ENCODE data around the gene TMEM72.

The TMEM72 gene

DNA sequence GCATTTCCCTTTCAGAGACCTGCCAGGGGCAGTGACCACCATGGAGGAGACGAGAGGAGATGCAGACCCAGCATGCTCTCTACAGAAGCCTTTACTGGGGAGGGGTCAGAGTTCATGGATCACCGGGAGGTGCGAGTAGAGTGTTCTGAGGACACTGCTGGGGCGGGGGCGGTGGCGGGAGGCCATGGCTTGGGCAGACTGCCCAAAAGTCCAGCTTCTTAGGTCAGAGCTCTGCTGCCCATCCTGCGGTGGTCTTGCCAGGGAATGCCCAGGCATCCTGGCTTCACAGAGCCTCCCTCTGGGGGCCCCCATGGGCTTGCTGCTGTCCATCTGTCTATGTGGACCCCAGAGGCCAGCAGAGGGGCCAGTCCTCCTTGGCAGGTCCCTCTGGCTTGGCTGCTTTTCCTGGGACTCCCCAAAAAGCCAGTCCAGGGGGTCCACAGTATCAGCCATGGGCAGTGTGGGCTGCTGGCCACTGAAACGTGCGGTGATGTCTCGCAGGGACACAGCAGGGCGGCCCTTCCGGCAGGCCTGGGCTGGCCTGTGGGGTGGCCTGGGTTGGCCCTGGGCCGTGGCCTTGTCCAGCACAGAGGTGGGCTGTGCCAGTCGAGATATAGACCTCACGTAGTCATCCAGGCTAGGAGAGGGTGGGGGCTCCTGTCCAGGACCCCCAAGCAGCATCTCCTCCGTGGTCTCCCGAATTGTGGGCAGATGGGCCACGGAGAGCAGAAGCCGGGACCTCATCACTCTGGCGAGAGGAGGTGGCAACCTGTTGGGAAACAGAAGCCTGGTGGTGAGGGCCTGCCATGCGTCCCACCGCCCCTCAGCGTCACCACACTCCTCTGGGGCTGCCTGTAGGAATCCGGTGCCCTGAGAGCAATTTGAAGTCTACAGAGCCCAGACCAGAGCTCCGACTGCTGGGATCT is 66.4 kb downstream of the TMEM72 start:
- Mint-ChIP-seq H3K36me3 (ENCODE audit: insufficient read depth) (no peaks in the 10 kb centered on the region), H3K27me3 (no peaks in the 10 kb centered on the region)

DNA sequence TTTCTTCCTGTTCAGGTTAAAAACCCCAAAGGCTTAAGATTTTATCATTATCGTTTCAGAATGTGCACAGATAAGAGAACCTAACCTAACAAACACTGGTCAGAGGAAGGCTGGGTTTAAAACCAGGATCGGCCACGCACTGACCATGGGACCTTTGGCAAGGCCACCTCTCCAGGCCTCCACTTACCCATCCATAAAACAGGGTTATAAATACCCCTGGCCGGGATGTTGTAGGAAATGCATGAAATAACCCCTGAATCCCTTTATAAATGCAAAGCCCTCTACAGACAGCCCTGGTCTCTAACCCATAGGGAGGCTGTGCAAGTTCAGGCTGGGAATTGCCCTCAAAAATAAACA is 67.1 kb downstream of the TMEM72 start:
- H3K9me3 Mint-ChIP-seq: no peaks in the 10 kb centered on the region
- no peaks in the 10 kb centered on the region for H3K36me3 Mint-ChIP-seq (ENCODE audit: insufficient read depth)
- DNase-seq: no peak
- H3K27me3 Mint-ChIP-seq: no peaks in the 10 kb centered on the region
- peaks cover 0 to 7% of the 10 kb centered on the region in 2 donors for H3K4me1 Mint-ChIP-seq (ENCODE audit: low read depth in 2 of 2)
- no peak overlapping the region for H3K4me3 Mint-ChIP-seq
- no peak for ATAC-seq (replicated peaks)
- H3K27ac Mint-ChIP-seq: no peak overlapping the region

More for the DNA sequence above, 66.4 kb downstream of the TMEM72 start:
- no peak for ATAC-seq (replicated peaks)
- peaks cover 0 to 7% of the 10 kb centered on the region in 2 donors for H3K4me1 Mint-ChIP-seq (ENCODE audit: low read depth in 2 of 2)
- H3K9me3 Mint-ChIP-seq: no peaks in the 10 kb centered on the region
- no peak overlapping the region for H3K4me3 Mint-ChIP-seq
- no peak for DNase-seq
- H3K27ac Mint-ChIP-seq: no peak overlapping the region

DNA sequence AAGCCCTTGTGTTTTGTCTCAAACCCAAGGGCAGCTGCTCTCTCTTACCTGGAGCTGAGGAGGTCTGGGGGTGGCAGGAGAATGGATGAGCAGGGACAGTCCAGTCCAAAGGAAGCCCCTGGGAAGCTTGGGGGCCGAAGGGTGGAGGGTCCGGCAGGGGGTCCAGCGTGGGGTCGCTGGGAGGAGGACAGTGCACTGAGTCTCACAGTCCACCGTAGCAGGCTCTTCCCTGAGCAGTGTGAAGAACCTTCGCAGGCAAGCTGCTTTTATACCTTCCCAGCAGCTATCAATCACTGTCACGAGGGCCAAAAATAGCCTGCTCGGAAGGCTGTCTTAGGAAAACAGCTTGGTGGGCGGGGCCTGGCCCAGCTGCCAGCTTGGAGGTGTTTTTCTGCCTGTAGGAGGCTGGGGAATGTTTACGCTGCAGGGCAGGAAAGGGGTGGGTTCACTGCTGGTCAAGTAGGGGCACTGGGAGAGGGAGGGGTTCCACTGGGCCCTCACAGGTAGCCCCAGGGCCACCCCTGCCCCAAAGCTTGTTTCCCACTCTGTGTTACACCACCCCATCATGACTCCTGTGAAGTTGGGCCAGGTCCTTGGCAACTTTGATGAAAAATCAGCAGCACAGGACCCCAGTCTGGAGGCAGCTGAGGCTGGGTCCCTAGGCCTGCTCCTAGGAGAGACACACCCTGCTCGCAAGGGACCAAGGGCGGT is 67.6 kb downstream of the TMEM72 start, which contains the start of gene DEPP1:
DEPP1 (minus strand) TSS at position 240 of the 711 bp plus-strand sequence. CDS start 779 bp downstream, outside the sequence.
- Mint-ChIP-seq H3K4me1 (ENCODE audit: low read depth in 2 of 2) (peaks cover 0 to 2% of the 10 kb centered on the region in 2 donors), H3K4me3 (no peak within 1 kb of the TSS), H3K27ac (no peak within 1 kb of the TSS), H3K36me3 (ENCODE audit: insufficient read depth) (no peaks in the 10 kb centered on the region), H3K27me3 (no peaks in the 10 kb centered on the region), H3K9me3 (no peaks in the 10 kb centered on the region)
- no peak for ATAC-seq (replicated peaks)
- no peak for DNase-seq

DNA sequence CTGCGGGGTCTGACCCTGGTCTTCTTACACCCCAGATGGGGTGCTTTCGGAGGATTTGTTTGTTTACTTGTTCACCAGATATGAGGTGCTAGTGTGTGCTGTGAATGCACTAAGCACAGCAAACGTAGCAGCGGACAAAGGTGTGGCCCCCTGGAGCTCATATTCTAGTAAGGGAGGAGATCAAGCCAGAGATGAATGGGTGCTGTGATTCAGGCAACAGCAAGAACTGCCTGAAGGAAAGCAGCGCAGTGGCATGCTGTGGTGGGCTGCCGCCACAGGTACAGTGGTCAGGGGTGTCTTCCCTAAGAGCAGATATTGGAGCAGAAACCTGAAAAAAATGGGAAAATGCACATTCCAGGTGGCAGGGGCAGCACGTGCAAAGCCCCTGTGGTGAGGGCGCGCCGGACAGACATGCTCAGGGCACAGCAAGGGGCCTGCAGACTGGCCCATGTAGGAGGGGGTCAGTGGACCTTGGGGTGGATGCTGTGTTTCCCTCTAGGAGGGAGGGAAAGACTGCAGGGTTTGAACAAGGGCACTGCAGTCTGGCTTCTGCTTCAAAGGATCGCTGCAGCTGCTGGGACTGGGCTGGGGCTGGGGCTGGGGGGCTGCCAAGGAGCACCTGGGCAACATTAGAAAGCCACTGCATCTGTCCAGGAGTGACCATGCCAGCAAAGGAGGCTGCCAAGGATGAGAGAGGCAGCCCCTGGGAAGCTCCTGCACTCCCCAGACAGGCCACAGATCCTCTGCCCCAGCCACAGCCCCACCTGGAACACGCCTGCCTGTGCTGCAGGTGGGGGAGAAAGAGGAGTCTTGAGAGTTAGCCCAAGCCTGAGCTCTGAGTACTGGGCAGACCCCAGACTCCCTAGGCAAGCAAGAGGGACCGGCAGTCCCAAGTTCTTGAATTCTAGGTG is 68.4 kb downstream of the TMEM72 start:
- DNase-seq (no peak), ATAC-seq (replicated peaks) (no peak)
- no peak overlapping the region for H3K4me3 Mint-ChIP-seq
- no peak overlapping the region for H3K27ac Mint-ChIP-seq
- no peaks in the 10 kb centered on the region for H3K9me3 Mint-ChIP-seq
- peaks cover 0 to 4% of the 10 kb centered on the region in 2 donors for H3K27me3 Mint-ChIP-seq
- no peaks in the 10 kb centered on the region for H3K36me3 Mint-ChIP-seq (ENCODE audit: insufficient read depth)
- no peaks in the 10 kb centered on the region for H3K4me1 Mint-ChIP-seq (ENCODE audit: low read depth in 2 of 2)

DNA sequence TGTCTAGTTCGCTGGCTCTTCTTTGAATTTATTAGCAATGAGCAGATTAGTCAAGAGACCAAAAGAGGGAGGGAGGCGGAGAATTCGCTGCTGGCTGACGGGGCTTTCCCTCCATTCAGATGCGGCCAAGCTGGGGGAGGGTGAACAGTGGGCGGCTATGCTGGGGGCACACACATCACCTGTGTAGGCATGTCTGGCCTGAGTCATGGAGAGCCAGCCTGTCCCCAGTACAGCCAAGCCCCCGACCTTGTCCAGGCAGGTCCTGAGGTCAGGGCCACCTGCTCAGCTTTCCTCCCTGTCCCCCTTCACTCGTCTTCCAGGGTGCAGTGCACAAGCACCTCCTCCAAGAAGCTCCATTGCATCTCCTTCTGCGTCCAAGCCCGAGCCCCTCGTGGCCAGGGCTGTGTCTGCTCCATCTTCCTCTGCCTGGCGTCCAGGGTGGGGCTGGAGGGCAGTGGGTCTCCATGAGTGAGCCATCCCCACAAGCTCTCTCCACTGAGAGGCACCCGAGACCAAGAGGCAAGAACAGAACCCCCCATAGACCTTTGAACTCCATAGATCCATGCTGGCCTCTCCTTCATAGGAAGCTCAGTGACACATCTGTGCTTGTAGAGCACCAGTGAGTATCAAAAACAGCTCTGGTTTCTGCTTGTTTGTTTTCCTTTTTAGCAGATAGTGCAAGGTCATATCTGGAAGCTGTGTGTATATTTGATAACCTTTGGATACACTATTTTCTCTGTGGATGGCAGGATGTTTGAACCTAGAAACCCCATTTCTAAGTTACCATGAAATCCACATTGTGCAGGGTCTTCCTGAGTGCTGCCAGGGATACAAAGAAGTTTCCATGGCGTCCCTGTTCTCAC is 69.4 kb downstream of the TMEM72 start:
- Mint-ChIP-seq H3K27me3 (peaks cover 0 to 12% of the 10 kb centered on the region in 2 donors), H3K27ac (peak overlapping the region in 1 of 2 donors; percentile 2), H3K36me3 (ENCODE audit: insufficient read depth) (no peaks in the 10 kb centered on the region), H3K4me1 (ENCODE audit: low read depth in 2 of 2) (no peaks in the 10 kb centered on the region), H3K9me3 (no peaks in the 10 kb centered on the region), H3K4me3 (no peak overlapping the region)
- ATAC-seq (replicated peaks) (no peak), DNase-seq (no peak)

DNA sequence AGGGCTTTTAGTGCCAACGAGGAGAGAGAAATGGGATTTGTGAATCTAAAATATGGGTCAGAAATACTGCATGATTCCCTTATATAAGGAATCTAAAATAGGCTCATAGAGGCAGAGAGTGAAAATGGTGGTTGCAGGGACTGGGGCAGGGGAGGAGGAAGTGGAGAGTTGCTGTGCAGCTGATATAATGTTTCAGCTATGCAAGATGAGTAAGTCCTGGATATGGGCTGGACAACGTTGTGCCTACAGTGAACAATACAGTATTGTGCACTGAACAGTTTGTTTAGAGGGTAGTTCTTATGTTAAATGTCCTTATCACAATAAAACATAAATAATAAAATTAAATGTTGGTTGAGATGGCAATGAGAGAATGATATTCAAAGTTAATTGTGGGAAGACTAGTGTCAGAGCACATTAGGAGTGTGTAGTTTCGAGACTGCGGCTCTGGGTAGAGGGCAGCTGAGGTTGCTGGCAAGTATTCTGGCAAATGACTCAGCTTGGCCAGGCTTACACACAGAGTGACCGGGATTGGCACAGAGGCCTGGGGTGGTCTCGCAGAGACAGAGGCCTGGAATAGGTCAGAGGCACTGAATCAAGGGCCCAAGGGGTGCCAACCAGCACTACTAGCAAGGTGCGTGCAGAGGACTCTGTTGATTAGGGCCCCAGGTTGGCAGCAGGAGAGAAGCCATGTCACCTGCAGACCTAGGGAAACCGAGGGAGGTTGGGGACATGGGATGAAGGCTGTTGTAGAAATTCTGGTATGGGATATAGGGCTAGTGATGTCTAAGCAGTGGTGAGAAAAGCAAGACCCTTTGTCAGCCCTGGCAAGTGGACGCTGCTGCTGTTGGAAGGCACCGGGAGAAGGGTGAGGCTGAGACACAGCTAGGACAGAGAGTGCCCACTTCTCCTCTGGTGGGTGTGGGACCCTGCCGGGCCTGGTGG is 70.3 kb downstream of the TMEM72 start:
- Mint-ChIP-seq H3K36me3 (ENCODE audit: insufficient read depth) (no peaks in the 10 kb centered on the region), H3K4me3 (no peak overlapping the region), H3K27ac (peak overlapping the region in 1 of 2 donors; percentile 2), H3K4me1 (ENCODE audit: low read depth in 2 of 2) (no peaks in the 10 kb centered on the region), H3K27me3 (peaks cover 0 to 12% of the 10 kb centered on the region in 2 donors), H3K9me3 (no peaks in the 10 kb centered on the region)
- ATAC-seq (replicated peaks) (no peak), DNase-seq (no peak)

DNA sequence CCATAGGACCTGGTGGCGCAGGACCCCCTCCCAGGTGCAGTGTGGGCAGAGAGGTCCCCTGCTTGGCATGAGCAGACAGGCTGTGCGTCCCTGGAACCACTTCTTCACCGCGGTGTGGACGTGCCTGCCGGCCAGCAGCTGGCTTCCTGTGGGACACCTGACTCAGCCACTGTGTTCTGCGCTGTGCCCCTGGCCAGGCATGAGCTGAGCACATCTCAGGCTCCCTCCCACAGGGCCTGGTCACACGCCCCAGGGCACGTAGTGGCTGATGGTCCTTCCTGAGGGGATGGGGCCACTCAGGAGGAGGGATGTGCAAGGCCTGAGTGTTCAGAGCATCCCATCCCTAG is 71.0 kb downstream of the TMEM72 start:
- Mint-ChIP-seq H3K4me1 (ENCODE audit: low read depth in 2 of 2) (no peaks in the 10 kb centered on the region), H3K9me3 (no peaks in the 10 kb centered on the region), H3K27ac (no peak overlapping the region), H3K36me3 (ENCODE audit: insufficient read depth) (no peaks in the 10 kb centered on the region), H3K4me3 (no peak overlapping the region), H3K27me3 (peaks cover 0 to 12% of the 10 kb centered on the region in 2 donors)
- DNase-seq (no peak), ATAC-seq (replicated peaks) (no peak)

DNA sequence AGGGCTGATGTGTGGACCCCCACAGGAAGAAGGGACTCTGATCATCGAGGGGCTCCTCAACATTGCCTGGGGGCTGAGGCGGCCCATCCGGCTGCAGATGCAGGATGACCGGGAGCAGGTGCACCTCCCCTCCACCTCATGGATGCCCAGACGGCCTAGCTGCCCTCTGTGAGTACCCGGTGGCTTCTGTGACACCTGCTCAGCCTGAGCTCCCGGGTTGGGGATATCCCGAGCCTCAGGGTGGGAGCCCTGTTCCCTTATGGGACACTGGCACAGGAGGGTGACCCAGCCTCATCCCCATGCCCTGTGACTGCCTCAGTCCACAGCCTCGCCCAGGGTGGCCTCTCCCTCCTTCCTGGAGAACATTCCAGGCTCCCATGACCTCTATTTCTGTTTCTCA is 71.4 kb downstream of the TMEM72 start:
- no peak overlapping the region for H3K4me3 Mint-ChIP-seq
- no peak overlapping the region for H3K27ac Mint-ChIP-seq
- peaks cover 0 to 12% of the 10 kb centered on the region in 2 donors for H3K27me3 Mint-ChIP-seq
- ATAC-seq (replicated peaks): no peak
- H3K4me1 Mint-ChIP-seq (ENCODE audit: low read depth in 2 of 2): no peaks in the 10 kb centered on the region
- H3K9me3 Mint-ChIP-seq: no peaks in the 10 kb centered on the region
- no peaks in the 10 kb centered on the region for H3K36me3 Mint-ChIP-seq (ENCODE audit: insufficient read depth)
- no peak for DNase-seq

DNA sequence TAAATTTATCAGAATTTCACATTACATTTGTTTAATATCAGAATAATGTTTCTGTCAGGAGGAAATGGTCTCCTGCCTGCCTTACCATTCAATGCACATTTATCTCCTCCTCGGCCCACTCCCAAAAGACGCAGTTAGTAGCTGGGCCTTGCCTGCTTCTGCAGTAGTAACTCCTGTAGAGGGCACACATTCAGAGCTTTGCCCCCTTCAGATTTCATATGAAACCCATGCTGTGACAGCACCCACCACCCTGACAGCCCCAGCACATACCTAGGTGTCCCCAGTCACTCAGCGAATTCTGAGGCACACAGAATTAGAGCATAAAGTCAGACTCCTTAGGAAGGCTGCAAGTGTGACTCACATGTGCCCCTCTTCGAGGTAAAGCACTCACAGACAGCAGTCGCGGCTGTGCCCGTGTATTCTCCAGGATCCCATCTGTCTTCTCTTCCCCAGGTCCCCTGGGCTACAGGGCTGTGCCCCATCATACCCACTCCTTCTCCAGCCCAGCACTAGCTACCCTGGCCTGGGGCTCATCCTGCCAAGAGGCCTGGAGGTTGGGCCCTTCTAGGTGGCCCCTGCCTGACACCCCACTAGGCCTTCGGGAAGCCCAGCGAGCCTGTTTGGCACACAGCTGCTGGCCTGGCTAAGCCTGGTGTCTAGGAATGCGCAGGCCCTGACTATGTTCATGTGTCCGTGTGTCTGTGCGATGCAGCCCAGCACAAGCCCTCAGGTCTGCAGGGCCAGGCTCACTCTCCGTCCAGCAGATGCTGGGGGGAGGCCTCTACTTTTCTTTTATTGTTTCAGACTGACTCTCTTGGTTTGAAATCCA is 72.1 kb downstream of the TMEM72 start:
- ATAC-seq (replicated peaks) (no peak), DNase-seq (no peak)
- no peaks in the 10 kb centered on the region for H3K4me1 Mint-ChIP-seq (ENCODE audit: low read depth in 2 of 2)
- H3K27ac Mint-ChIP-seq: peak overlapping the region in 1 of 2 donors; percentile 66
- no peaks in the 10 kb centered on the region for H3K36me3 Mint-ChIP-seq (ENCODE audit: insufficient read depth)
- no peaks in the 10 kb centered on the region for H3K9me3 Mint-ChIP-seq
- H3K27me3 Mint-ChIP-seq: peaks cover 0 to 14% of the 10 kb centered on the region in 2 donors
- H3K4me3 Mint-ChIP-seq: no peak overlapping the region

DNA sequence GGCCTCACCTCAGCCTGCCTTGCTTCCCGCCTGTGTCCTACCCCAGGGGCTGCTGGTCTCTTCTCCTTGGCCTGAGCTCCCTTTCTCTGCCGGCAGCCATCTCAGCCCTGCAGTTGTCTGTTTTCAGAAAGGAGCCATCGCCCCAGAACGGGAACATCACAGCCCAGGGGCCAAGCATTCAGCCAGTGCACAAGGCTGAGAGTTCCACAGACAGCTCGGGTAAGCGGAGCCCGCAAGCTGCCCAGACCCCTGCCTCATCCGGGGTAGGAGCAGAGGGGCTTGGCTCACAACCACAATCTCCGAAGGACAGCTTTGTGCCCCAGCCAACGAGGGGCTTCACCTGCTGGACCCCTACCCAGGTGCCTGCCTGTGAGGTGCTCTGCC is 72.8 kb downstream of the TMEM72 start:
- peak overlapping the region in 1 of 2 donors; percentile 66 for H3K27ac Mint-ChIP-seq
- no peaks in the 10 kb centered on the region for H3K36me3 Mint-ChIP-seq (ENCODE audit: insufficient read depth)
- peaks cover 0 to 20% of the 10 kb centered on the region in 2 donors for H3K27me3 Mint-ChIP-seq
- DNase-seq (no peak), ATAC-seq (replicated peaks) (no peak)
- no peaks in the 10 kb centered on the region for H3K9me3 Mint-ChIP-seq
- no peak overlapping the region for H3K4me3 Mint-ChIP-seq
- no peaks in the 10 kb centered on the region for H3K4me1 Mint-ChIP-seq (ENCODE audit: low read depth in 2 of 2)

DNA sequence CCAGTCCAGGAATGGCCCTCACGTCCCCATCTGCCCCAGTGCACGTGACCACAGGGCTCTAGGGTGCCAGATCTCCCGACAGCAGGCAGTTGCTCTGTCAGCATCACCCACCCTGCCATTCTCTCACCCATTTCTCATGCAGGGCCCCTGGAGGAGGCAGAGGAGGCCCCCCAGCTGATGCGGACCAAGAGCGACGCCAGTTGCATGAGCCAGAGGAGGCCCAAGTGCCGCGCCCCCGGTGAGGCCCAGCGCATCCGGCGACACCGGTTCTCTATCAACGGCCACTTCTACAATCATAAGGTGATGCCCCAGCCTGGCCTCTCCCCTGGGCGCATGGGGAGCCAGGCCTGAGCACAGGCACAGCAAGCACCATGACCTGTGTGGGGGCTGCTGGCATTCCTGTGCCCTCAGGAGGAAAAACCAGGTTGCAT is 73.5 kb downstream of the TMEM72 start:
- no peak overlapping the region for H3K27ac Mint-ChIP-seq
- ATAC-seq (replicated peaks): no peak
- H3K9me3 Mint-ChIP-seq: no peaks in the 10 kb centered on the region
- DNase-seq: no peak
- H3K4me1 Mint-ChIP-seq (ENCODE audit: low read depth in 2 of 2): no peaks in the 10 kb centered on the region
- no peaks in the 10 kb centered on the region for H3K36me3 Mint-ChIP-seq (ENCODE audit: insufficient read depth)
- H3K27me3 Mint-ChIP-seq: peaks cover 0 to 28% of the 10 kb centered on the region in 2 donors
- no peak overlapping the region for H3K4me3 Mint-ChIP-seq

All from effector memory CD8-positive, alpha-beta T cell (primary cell).